Head of caudate nucleus (tissue), 42 donors: Measurements from ENCODE around the gene COL26A1.
"Not testable (repeated sequence)": the region's sequence is repeated elsewhere in the genome, so short reads cannot be mapped to it uniquely, and the experiment has no call there.

Source experiments
- DNase-seq, 42 donors: peaks; one replicate each; pipeline versions ENCODE4 v3.0.0 to v3.0.0-alpha.2; 2020 to 2021; ENCODE audit warnings: mixed read lengths in 7 of 42
- intact Hi-C: fragments of 100-400 bp; cut with DNase I; formaldehyde crosslinking; loops from one replicate; pipeline ENCODE4 v1.15.0; 2022

Gene COL26A1

GRCh38 chr7:101479217-101479616, 116.5 kb downstream of the COL26A1 start:
- DNase-seq: no peak
- intact Hi-C loops: no loop called here

GRCh38 chr7:101486056-101486432, 123.4 kb downstream of the COL26A1 start:
- DNase-seq, intact Hi-C loops: not testable (repeated sequence)

- intact Hi-C loops: no loop called here
- DNase-seq: no peak
Measured at GRCh38 chr7:101486433-101487104, 123.9 kb downstream of the COL26A1 start.

DNA sequence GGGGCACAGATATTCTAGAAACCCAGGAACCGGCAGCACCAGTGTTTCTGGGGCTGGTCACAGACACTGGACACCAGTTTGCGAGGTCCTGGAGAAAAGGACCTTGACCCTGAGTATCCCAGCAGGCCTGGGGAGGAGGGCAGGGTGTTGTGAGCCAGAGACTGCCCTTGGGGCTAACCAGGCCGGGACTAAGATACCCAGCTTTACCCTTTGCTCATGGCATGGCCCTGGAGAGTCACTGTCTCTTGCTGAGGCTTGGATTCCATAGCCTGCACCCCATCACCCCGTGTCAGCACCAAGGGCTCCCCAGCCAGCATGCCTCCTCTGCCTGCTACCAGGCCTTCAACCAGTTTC, 124.4 kb downstream of the COL26A1 start:
- no peak for DNase-seq
- intact Hi-C loops: no loop called here

DNA sequence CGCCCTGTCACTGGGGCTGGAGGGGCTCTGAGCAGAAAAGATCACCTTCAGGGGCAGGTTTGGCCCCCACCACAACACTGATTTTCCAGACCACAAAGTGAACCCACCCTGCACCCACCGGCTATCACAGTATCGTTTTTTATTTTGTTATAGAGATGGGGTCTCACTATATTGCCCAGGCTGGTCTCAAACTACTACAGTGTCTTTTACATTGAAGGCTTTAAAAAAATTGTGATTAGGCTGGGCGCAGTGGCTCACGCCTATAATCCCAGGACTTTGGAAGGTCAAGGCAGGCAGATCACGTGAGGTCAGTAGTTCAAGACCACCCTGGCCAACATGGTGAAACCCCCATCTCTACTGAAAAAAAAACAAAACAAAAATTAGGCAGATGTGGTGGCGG, 125.1 kb downstream of the COL26A1 start:
- no peak for DNase-seq
- intact Hi-C loops: no loop called here

DNA sequence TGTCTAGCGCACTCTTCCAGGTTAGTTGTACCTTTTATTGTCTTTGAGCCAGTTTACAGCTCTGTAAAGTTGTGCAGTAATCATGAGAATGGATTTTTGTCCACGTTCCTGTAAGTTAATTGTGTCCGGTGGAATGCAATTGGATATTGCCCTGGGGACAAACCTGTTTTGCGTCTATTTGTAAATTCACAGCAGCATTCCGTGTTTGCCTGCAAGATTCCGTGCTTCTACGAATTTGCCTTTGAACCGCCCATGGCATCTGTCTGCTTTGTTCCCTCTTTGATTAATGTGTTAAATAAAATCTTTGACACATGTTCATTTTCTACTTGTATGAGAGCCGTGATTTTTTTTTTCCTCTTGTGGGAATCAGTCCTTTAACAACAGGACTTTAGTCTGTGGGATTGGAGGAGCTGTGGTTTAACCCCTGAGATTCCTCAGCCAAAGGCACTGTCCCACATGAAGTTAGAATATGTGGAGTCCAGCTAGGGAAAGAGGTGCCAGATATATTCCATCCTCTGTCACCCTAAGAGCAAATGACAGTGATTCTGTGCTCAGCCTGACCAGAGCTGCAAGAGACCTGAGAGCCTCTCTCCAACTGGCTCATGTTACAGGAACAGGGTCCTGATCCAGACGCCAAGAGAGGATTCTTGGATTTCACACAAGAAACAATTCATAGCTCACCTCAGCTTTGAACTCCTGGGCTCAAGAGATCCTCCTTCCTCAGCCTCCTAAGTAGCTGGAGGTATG, 126.3 kb downstream of the COL26A1 start:
- intact Hi-C loops: no loop called here
- no peak for DNase-seq

DNA sequence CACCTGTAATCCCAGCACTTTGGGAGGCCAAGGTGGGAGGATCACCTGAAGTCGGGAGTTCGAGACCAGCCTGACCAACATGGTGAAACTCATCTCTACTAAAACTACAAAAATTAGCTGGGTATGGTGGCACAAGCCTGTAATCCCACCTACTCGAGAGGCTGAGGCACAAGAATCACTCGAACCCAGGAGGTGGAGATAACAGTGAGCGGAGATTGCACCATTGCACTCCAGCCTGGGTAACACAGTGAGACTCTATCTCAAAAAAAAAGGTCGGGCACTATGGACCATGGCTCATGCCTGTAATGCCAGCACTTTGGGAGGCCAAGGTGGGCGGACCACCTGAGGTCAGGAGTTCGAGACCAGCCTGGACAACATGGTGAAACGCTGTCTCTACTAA, 127.8 kb downstream of the COL26A1 start:
- DNase-seq, intact Hi-C loops: not testable (repeated sequence)

- DNase-seq, intact Hi-C loops: not testable (repeated sequence)
Measured at GRCh38 chr7:101491442-101491841, 128.8 kb downstream of the COL26A1 start.

- no peak for DNase-seq
- intact Hi-C loops: no loop called here
Measured at GRCh38 chr7:101494602-101495329, 132.1 kb downstream of the COL26A1 start.

DNA sequence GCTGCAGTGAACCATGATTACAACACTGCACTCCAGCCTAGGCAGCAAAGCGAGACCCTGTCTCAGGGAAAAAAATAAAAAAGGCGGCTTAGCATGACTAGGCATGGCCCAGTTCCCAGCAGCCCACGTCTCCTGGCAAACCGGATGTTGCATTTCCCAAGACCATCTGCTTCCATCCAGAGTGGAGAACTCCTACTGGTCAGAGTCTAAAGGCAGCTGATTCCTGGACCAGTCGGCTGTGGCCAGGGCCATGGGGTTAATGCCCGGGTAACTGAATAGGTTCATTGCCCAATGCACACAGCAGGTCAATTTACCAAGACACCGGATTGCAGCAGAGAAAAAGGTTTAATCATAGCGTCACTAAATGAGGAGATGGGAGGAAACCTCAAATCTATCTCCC, 133.3 kb downstream of the COL26A1 start:
- no peak for DNase-seq
- intact Hi-C loops: no loop called here

DNA sequence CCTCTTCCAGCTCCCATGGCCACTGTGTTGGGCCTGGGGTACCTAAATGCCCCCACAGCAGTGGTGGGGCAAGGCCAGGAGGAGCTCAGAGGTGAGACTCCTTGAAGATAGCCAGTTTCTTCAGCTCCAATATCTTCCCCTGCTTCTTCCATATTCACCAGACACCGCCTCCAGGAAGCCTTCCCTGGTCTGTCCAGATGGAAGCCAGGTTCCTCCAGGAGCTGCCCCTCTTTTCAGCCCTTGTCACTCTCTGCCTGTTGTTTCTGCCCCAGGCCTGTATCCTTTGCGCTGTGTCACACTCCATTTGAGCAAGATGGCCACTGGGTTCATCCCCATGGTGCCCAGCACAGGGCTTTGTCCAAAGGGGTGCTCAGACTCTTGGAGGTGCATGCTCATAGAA, 138.7 kb downstream of the COL26A1 start:
- no peak for DNase-seq
- intact Hi-C loops: no loop called here

DNA sequence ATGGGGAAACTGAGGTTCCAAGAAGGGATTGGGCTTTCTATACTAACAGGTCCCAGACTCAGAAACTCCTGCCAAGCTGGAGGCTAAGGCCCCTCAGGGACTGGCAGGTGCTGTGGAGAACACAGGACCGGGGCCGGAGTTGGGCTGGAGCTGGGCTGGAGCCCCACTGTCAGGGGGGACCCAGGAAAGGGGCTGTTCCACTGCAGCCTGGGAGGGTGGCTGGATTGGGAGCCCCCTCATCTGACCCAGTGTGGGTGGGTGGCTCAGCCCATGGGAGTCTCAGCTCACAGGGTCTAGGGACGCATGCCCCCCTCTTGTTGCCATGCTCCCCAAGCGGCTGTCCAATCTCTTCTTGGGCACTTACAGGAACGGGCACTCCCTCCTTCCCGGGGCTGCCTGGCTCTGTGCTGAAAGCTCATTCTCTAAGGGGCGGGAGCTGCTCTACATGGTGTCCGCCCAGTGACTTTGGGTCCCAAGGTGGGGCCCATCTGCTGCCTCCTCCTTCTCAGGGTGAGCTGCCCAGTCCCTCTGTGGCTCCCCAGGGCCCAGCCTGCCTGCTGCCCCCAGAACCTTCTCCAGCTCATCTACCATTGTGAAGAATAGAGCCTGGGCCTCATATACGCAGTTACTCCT, 139.9 kb downstream of the COL26A1 start:
- intact Hi-C loops: no loop called here
- DNase-seq: no peak

- intact Hi-C loops, DNase-seq: not testable (repeated sequence)
Measured at GRCh38 chr7:101505510-101505909, 142.8 kb downstream of the COL26A1 start.

- no peak for DNase-seq
- intact Hi-C loops: no loop called here
Measured at GRCh38 chr7:101506531-101506930, 143.9 kb downstream of the COL26A1 start.

- intact Hi-C loops: no loop called here
- no peak for DNase-seq
Measured at GRCh38 chr7:101507327-101507726, 144.7 kb downstream of the COL26A1 start.

- intact Hi-C loops: no loop called here
- peak in 27 of 42 donors; percentile 5 to 59 (median 27) for DNase-seq
Measured at GRCh38 chr7:101507791-101508252, 145.1 kb downstream of the COL26A1 start.

GRCh38 chr7:101510297-101510696, 147.6 kb downstream of the COL26A1 start:
- intact Hi-C loops: no loop called here
- DNase-seq: no peak

DNA sequence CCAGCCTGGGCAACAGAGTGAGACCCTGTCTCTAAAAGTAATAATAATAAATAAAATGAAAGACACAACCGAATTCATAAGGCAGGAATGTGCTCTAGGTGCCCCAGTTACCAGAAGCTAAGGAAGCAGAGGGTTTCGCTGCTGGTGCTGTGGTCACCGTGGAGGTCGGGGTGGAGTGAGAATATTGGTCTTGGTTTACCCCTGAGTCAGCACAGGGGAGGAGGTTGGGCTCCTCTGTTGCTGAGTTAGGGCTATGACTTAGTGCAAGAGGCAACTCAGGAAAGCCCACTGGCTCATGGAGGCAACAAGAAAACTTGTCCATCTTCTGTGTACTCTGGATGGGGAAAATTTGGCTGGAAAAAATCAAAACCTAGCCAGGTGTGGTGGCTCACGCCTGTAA, 149.3 kb downstream of the COL26A1 start:
- no peak for DNase-seq
- intact Hi-C loops: no loop called here

- intact Hi-C loops: no loop called here
Measured at GRCh38 chr7:101516851-101517250, 154.2 kb downstream of the COL26A1 start.

DNA sequence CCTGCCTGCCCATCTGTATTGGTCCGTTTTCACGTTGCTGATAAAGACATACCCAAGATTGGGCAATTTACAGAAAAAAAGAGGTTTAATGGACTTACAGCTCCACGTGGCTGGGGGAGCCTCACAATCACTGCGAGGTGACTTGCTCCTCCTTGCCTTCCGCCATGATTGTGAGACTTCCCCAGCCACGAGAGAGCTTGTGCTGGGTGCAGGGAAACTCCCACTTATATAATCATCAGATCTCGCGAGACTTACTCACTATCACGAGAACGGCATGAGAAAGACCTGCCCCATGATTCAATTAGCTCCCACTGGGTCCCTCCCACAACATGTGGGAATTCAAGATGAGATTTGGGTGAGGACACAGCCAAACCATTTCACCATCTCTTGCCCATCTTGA, 154.6 kb downstream of the COL26A1 start:
- DNase-seq: no peak
- intact Hi-C loops: no loop called here

More at GRCh38 chr7:101516851-101517250, 154.2 kb downstream of the COL26A1 start:
- peak in 1 of 42 donors; percentile 13 for DNase-seq
